K562 (cell line): ENCODE data around the gene OTULIN.

ENCODE experiments used
- HMG20B ChIP-seq: fragments of 250-450 bp; sonication (Bioruptor Pico); IDR thresholded peaks from 2 replicates; pipeline ENCODE4 v1.5.0; 2021; ENCODE audit warnings: mild to moderate bottlenecking
- NFE2L1 ChIP-seq: fragments of 450-650 bp; IDR thresholded peaks from 2 replicates; pipeline ENCODE4 v1.6.1; 2016; ENCODE audit warnings: missing genetic modification characterization, low read depth, mild to moderate bottlenecking, missing compliant biosample characterization, moderate library complexity, borderline replicate concordance
- RAD21 ChIP-seq, 2 experiments: fragments of 250-450 bp in 1 of 2; fragments of 450-650 bp in 1 of 2; sonication (Bioruptor Pico) in 1 of 2; formaldehyde crosslinking in 1 of 2; IDR thresholded peaks in 1 of 2; conservative IDR thresholded peaks in 1 of 2; 2 replicates each; pipeline versions ENCODE4 v1.4.0 to v1.8.0; 2020 to 2022; ENCODE audit warnings: mild to moderate bottlenecking in 2 of 2, moderate library complexity in 1 of 2
- ZNF24 ChIP-seq: fragments of 450-650 bp; IDR thresholded peaks from 2 replicates; pipeline ENCODE4 v1.6.1; 2016
- TF ChIP-seq, protein P1 (sequence below), 3 experiments: IDR thresholded peaks in 2 of 3; conservative IDR thresholded peaks in 1 of 3; 2 replicates each; pipeline ENCODE4 v1.5.1; 2011 to 2012; ENCODE audit warnings: low read length in 3 of 3, mild to moderate bottlenecking in 3 of 3, control low read depth in 2 of 3, improper control_type of control experiment in 1 of 3, inconsistent platforms in 1 of 3, low read depth in 1 of 3, mixed read lengths in 1 of 3, moderate library complexity in 1 of 3; ENCODE audit not compliant: insufficient read depth in 2 of 3

DNA sequence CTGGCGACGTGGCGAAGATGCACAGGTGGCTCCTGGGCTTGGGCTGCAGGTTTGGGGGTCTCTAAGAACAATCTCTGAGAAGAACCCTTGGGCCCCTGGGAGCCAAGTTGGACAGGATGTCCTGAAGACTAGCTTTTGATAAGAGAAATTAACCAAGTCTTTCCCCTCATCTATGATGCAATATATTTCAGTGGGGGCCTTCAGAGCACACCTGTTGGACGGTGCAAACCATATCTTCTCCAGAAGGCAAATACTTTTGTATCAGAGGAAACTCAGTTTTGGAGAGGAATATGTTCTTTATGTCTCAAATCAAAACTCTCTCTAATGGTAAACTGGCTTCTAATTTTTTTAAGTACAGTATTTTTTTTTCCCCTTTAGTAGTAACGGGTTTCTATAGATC is 28.6 kb downstream of the OTULIN start:
- TF ChIP-seq ZNF24 (no peak), HMG20B (CRISPR knock-in tag) (no peak), NFE2L1 (no peak), RAD21 (CRISPR knock-in tag; conservative IDR thresholded peaks at IDR 0.05 in 1 of 2, IDR thresholded peaks at IDR 0.05 in 1 of 2) (no peak)
- TF ChIP-seq, protein P1, sequence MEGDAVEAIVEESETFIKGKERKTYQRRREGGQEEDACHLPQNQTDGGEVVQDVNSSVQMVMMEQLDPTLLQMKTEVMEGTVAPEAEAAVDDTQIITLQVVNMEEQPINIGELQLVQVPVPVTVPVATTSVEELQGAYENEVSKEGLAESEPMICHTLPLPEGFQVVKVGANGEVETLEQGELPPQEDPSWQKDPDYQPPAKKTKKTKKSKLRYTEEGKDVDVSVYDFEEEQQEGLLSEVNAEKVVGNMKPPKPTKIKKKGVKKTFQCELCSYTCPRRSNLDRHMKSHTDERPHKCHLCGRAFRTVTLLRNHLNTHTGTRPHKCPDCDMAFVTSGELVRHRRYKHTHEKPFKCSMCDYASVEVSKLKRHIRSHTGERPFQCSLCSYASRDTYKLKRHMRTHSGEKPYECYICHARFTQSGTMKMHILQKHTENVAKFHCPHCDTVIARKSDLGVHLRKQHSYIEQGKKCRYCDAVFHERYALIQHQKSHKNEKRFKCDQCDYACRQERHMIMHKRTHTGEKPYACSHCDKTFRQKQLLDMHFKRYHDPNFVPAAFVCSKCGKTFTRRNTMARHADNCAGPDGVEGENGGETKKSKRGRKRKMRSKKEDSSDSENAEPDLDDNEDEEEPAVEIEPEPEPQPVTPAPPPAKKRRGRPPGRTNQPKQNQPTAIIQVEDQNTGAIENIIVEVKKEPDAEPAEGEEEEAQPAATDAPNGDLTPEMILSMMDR (IDR thresholded peaks at IDR 0.05 in 2 of 3, conservative IDR thresholded peaks at IDR 0.05 in 1 of 3; ENCODE audit: insufficient read depth in 2 of 3, low read depth in 1 of 3, low read length in 3 of 3): no peak
